Nucleus accumbens (tissue), 56 donors: ENCODE measurements around the gene WIPF2.

ENCODE experiments used
- DNase-seq, 56 donors: peaks; one replicate each; lab custom pipeline; 2025; lab: John Stamatoyannopoulos, UW

The WIPF2 gene

DNA sequence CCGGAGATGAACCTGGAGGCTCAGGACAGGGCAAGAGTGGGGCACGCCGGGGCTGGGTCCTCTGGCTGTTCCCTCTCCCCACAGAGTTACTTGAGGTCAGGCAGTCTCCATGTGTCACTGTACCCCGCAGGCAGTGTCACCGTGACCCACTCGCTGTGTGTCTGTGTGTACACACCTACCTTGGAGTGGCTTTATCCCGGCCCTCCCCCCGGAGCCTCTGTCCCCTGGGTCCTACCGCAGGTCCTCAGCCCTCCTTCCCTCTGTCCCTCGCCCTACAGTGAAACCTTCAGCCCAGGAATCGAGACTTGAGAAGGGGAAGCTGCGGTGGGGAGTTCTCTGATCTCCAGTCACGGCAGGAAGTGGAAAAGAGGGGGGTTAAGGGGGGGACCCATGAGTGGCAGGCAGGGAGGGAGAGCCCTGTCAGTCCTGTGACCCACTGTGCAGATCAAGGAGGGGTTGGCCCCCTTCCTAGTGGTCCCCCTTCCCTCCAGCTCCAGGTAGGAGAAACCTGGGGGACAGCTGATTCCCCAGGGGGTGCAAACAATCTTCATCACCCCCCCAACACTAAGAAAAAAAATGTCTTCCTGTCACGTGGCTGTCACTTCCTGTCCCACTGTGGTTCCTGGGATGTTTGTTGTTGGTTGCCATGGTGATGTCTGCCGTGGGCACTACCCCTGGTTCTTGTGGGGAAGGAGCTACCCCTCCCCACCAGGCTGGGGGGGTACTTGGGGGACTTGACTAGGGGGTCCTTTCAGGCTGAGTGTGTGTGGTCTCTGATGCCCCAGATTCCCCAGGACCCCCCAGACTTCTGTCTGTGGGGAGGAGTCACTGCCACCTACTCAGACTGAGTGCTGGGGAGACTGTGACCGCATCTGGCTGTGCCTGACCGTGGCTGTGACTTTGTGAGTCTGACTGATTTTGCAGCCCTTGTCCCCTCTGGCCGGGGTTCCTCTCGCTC lies 103.5 kb downstream of the WIPF2 start:
- peak in 20 of 56 donors; percentile 23 to 63 (median 44) for DNase-seq

- DNase-seq: no peak
These were observed 104.6 kb downstream of the WIPF2 start for GRCh38 chr17:40323391-40324381.

DNA sequence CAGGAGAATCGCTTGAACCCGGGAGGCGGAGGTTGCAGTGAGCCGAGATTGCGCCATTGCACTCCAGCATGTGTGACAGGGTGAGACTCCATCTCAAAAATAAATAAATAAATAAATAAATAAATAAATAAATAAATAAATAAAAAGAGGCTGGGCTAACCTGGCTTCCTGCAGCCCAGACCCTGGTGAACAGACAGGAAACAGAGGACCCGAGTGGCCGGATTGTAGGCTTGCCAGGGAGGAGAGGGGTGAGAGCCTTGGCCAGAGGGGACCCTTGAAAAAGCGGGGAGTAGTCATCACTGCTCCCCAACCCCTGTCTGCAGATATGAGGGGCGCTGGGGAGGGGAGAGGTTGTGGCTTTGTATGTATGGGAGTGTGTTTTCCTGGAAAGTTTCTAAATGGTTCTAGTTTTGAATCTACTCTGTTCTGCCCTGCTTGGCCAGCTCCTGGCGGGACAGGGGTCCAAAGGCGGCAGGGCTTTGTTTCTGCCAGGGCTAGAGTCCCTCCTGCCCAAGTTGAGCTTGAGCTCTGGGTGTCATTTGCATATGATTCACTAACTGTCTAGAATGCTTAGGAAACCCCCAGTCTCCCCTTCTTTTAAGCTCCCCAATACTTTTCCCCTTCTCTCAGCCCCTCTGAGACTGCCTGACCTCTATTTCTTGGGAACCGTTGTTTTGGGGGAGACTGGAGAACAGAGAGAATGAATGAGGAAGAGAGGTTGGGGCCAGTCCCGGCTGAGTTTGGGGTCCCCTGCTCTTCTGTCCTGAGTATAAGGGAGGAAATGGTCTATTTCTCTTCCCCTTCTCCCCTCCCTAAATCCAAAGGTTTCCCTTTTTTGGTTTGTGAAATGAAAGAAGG lies 106.3 kb downstream of the WIPF2 start:
- DNase-seq: no peak

- DNase-seq: no peak
These were observed 107.1 kb downstream of the WIPF2 start for GRCh38 chr17:40326014-40326831.

DNA sequence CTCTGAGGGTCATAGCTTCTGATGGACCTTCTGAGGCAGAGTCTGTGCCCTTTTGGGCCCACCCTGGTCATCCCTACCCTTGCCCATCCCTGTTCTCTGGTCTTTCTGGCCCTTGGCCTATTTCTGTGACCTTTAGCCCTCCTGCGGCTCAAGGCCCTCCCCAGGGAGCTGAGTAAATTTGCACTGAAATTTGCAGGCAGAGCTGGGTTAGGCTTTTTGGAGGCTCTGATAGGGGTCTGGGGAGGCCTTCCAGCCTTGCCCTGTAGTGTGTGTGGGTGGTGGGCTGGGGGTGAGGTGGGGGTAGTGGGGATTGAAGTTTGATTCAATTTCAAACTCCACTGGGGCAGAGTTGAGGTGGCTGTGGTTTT lies 107.7 kb downstream of the WIPF2 start:
- no peak for DNase-seq

DNA sequence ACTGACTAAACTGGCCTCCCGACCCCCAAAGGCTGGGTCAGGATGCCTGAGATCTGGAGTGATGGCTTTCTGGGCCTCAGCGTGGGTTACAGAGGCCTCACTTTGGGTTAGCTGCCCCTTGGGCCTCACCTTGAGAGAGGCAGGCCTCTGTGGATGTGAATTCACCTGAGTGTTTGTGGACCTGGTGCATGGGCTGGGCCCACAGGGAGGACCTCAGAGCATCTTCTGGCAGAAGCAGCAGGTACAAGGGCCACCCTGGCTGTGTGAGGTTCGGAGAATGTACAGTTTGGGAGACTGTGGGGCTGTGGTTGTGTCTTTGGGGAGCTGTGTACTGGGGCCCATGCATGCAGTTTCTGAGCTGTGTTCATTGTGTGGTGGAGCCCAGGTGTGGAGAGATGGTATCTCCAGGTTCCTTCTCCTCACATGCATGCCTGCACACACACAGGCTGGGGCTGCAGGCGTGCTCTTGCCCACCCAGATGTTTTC lies 108.2 kb downstream of the WIPF2 start:
- DNase-seq: no peak

- no peak for DNase-seq
These were observed 108.8 kb downstream of the WIPF2 start for GRCh38 chr17:40327735-40328385.

GRCh38 chr17:40328386-40328766 lies 109.3 kb downstream of the WIPF2 start:
- DNase-seq: no peak

DNA sequence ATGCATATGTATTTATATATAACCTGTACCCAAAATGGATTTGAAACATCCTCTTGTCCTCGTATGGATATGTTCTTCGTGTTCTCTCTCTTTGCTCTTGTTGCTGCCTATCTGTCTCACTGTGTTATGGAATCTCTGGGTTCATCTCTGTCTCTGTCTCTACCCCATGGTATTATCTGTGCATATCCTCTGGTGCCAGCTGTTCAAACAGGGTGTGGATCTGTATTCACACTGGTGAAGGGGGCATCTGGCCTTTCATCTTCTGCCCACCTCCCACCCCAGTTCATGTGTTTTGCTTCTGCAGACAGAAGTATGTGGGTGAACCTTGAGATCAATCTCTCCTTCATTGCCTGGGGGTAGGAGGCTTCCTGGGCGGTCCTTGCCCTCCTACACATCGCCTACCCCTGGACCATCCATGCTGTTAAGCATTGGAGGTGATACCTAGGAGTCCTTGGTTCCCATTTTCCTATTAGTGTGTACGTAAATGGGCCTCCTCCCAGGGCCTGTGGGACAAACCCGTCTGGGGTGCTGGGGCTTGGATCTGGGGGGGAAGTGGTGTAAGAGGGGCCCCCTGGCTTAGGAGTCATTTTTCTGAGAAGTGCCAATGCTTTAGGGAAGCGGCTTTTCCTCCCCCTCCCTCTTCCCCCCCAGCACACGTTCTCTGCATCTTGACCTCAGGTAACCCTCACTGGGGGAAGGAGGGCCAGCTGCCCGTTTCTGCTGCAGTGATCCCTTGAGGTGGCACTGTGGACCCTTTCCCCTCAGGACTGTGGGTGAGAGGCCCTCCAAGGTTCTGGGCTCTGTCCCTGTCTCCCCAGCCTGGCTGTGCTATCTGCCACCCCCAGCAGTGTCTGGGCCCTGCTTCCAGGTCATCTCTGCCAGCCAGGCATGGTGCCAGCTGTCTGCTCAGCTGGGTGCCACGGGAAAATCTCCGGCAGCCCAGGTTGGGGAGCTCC lies 111.0 kb downstream of the WIPF2 start:
- DNase-seq: peak in 2 of 56 donors; percentile 22 to 34

DNA sequence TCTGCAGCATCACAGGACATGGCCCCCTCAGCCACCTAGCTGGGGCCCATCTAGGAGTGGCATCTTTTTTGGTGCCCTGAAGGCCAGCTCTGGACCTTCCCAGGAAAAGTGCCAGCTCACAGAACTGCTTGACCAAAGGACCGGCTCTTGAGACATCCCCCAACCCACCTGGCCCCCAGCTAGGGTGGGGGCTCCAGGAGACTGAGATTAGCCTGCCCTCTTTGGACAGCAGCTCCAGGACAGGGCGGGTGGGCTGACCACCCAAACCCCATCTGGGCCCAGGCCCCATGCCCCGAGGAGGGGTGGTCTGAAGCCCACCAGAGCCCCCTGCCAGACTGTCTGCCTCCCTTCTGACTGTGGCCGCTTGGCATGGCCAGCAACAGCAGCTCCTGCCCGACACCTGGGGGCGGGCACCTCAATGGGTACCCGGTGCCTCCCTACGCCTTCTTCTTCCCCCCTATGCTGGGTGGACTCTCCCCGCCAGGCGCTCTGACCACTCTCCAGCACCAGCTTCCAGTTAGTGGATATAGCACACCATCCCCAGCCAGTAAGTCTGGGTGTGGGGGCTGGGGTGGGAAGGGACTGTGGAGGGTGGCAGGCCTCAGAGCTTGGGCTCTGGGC lies 111.9 kb downstream of the WIPF2 start:
- no peak for DNase-seq

GRCh38 chr17:40331743-40332641 lies 112.9 kb downstream of the WIPF2 start:
- peak in 51 of 56 donors; percentile 50 to 85 (median 73) for DNase-seq
